Lung (tissue), 16 donors: ENCODE data around the gene TBATA. TPM values are rescaled to one million over a fixed set of nuclear protein-coding genes. Genes with fewer than 3 reads are reported as not detected.

Source experiments
- ATAC-seq: fragments of 200-7000 bp; cut with Tn5 transposase; one replicate; pipeline ENCODE4 v1.9.1; 2020; ENCODE audit warnings: moderate number of reproducible peaks; ENCODE audit not compliant: insufficient read depth, low FRiP score
- DNase-seq, 3 donors: peaks; one replicate each; pipeline ENCODE4 v3.0.0-alpha.2; 2013 to 2017
- H3K27ac ChIP-seq, 2 donors: one replicate each; pipeline ENCODE4 v1.5.1; 2013; ENCODE audit warnings: mild to moderate bottlenecking in 2 of 2, moderate library complexity in 2 of 2, control low read depth in 1 of 2, inconsistent platforms in 1 of 2, low read depth in 1 of 2, low read length in 1 of 2
- H3K27me3 ChIP-seq, 3 donors: one replicate each; pipeline ENCODE4 v1.5.1; 2013; ENCODE audit warnings: low read length in 2 of 3; ENCODE audit not compliant: control insufficient read depth in 3 of 3, insufficient read depth in 3 of 3
- H3K36me3 ChIP-seq, 4 donors: one replicate each; pipeline ENCODE4 v1.5.1; 2013; ENCODE audit warnings: low read length in 4 of 4, mild to moderate bottlenecking in 1 of 4, moderate library complexity in 1 of 4; ENCODE audit not compliant: control insufficient read depth in 4 of 4, insufficient read depth in 4 of 4
- H3K4me1 ChIP-seq, 5 donors: one replicate each; pipeline ENCODE4 v1.5.1; 2013; ENCODE audit warnings: low read length in 5 of 5, mild to moderate bottlenecking in 2 of 5, moderate library complexity in 1 of 5; ENCODE audit not compliant: control insufficient read depth in 5 of 5, insufficient read depth in 5 of 5
- H3K4me3 ChIP-seq: one replicate; pipeline ENCODE4 v1.5.1; 2013; ENCODE audit warnings: mild to moderate bottlenecking, control low read depth, moderate library complexity
- H3K9ac ChIP-seq, 2 donors: one replicate each; pipeline ENCODE4 v1.5.1; 2013; ENCODE audit warnings: low read length in 2 of 2, control low read depth in 1 of 2; ENCODE audit not compliant: insufficient read depth in 1 of 2
- H3K9me3 ChIP-seq, 4 donors: one replicate each; pipeline ENCODE4 v1.5.1; 2013; ENCODE audit warnings: low read length in 3 of 4, mild to moderate bottlenecking in 1 of 4, moderate library complexity in 1 of 4; ENCODE audit not compliant: control insufficient read depth in 4 of 4, insufficient read depth in 3 of 4
- CTCF ChIP-seq: IDR thresholded peaks from 2 replicates; pipeline ENCODE4 v1.5.1; 2012; ENCODE audit warnings: mild to moderate bottlenecking; ENCODE audit errors: control extremely low read depth, extremely low read depth
- WGBS, 2 donors: extraction: QIAGEN DNeasy Blood & Tissue Kit; methylation state at CpG; one replicate each; pipeline ENCODE4 v1.1.7; 2013; 5-methylcytosine and 5-hydroxymethylcytosine counted together
- long read RNA-seq, 5 donors: transcript quantifications; one replicate each; lab custom pipeline, GENCODE V29; 2026
- polyA plus RNA-seq, 2 donors: library from polyadenylated mRNA; stranded (reverse); fragments of 200-250 nt; gene quantifications; one replicate each; pipeline ENCODE4 v1.2.1, GENCODE V29; 2013
- total RNA-seq, 2 donors: library from RNA; depleted of rRNA in 1 of 2; stranded (reverse); fragments of >200 nt in 1 of 2; gene quantifications; one replicate each; pipeline ENCODE4 v1.2.1, GENCODE V29; 2014 to 2021
- donor health status: control.
- donor health status: control.
- donor health status: Bipolar disorder and iron deficiency.
- donor health status: healthy.
- donor health status: DM: yes; HTN: yes; CAD: no.

The TBATA gene
- total RNA-seq (not detected), polyA plus RNA-seq (not detected)
- long read RNA-seq, donor 1 = 0 reads
- long read RNA-seq, donor 2 = 0 reads
- long read RNA-seq, donor 3 = 0 reads
- long read RNA-seq, donor 4 = 0 reads
- long read RNA-seq, donor 5 = 0 reads

- TF ChIP-seq CTCF = no peak
- ATAC-seq = no peak
- no peaks in the 10 kb centered on the region for H3K36me3 ChIP-seq
- no peak for DNase-seq
- H3K4me3 ChIP-seq = no peak within 1 kb of the TSS
- H3K4me1 ChIP-seq = peaks cover 0 to 12% (median 0%) of the 10 kb centered on the region in 5 donors
- 23 to 63% methylated on average over 4 of the region's 4 CpGs for WGBS, 2 donors
- no peak within 1 kb of the TSS for H3K27ac ChIP-seq
- no peaks in the 10 kb centered on the region for H3K9me3 ChIP-seq
- H3K9ac ChIP-seq = no peak within 1 kb of the TSS
- H3K27me3 ChIP-seq = no peaks in the 10 kb centered on the region
Observed at GRCh38 chr10:70785190-70785589, at the start of gene TBATA. TSS of gene TBATA (minus strand) at chr10:70785377. CDS start at chr10:70783379, 1,998 bp downstream.

- no peak for TF ChIP-seq CTCF
Observed at GRCh38 chr10:70834441-70835151, 49.4 kb upstream of the TBATA start.

GRCh38 chr10:70834021-70834420 is 48.8 kb upstream of the TBATA start:
- Histone ChIP-seq H3K9me3 (peaks cover 0 to 3% (median 0%) of the 10 kb centered on the region in 4 donors), H3K9ac (no peak overlapping the region), H3K4me1 (peaks cover 2 to 38% (median 14%) of the 10 kb centered on the region in 5 donors), H3K4me3 (no peak overlapping the region), H3K27ac (no peak overlapping the region), H3K36me3 (peaks cover 0 to 11% (median 2%) of the 10 kb centered on the region in 4 donors), H3K27me3 (no peaks in the 10 kb centered on the region)
- TF ChIP-seq CTCF = no peak
- 81 to 90% methylated on average over 5 of the region's 5 CpGs for WGBS, 2 donors
- DNase-seq (no peak), ATAC-seq (no peak)

More at GRCh38 chr10:70834441-70835151, 49.4 kb upstream of the TBATA start:
- Histone ChIP-seq H3K36me3 (peaks cover 0 to 11% (median 2%) of the 10 kb centered on the region in 4 donors), H3K27ac (no peak overlapping the region), H3K27me3 (no peaks in the 10 kb centered on the region), H3K4me1 (peaks cover 2 to 38% (median 14%) of the 10 kb centered on the region in 5 donors), H3K4me3 (no peak overlapping the region), H3K9me3 (peaks cover 0 to 3% (median 0%) of the 10 kb centered on the region in 4 donors), H3K9ac (no peak overlapping the region)
- DNase-seq = no peak
- 64 to 72% methylated on average over 7 of the region's 7 CpGs for WGBS, 2 donors
- no peak for ATAC-seq
